Activated T-cell treated with anti-CD3 and anti-CD28 coated beads, Interleukin-2, amount 50 U/mL, for 72 hours (primary cell): ENCODE measurements around the gene LNX2. TPM values are rescaled to one million over a fixed set of nuclear protein-coding genes. Genes with fewer than 3 reads are reported as not detected.
A peak's percentile ranks its signal among the peaks of the same experiment; 100 is the strongest.

Experiments used
- ATAC-seq, 2 donors: fragments of 150-1000 bp; cut with Tn5 transposase; replicated peaks in 1 of 2; 2 replicates each; pipeline ENCODE4 v1.10.0; 2021; ENCODE audit warnings: moderate library complexity in 2 of 2, mild to moderate bottlenecking in 1 of 2
- DNase-seq, 2 donors: peaks; one replicate each; pipeline ENCODE4 v3.0.0; 2021 to 2022; ENCODE audit warnings: mixed read lengths in 1 of 2
- H3K27ac Mint-ChIP-seq: one replicate; pipeline ENCODE4 v1.8.0; 2022; ENCODE audit warnings: mild to moderate bottlenecking, moderate library complexity, mixed read lengths
- H3K27me3 Mint-ChIP-seq: one replicate; pipeline ENCODE4 v1.8.0; 2022; ENCODE audit warnings: low read depth, mixed read lengths
- H3K36me3 Mint-ChIP-seq, 2 donors: one replicate each; pipeline ENCODE4 v1.8.0; 2022; ENCODE audit warnings: mixed read lengths in 2 of 2, mild to moderate bottlenecking in 1 of 2; ENCODE audit not compliant: insufficient read depth in 2 of 2
- H3K4me1 Mint-ChIP-seq: one replicate; pipeline ENCODE4 v1.8.0; 2022; ENCODE audit warnings: low read depth, mixed read lengths
- H3K4me3 Mint-ChIP-seq, 2 donors: one replicate each; pipeline ENCODE4 v1.8.0; 2022; ENCODE audit warnings: mild to moderate bottlenecking in 2 of 2, mixed read lengths in 2 of 2, moderate library complexity in 2 of 2
- H3K9me3 Mint-ChIP-seq, 2 donors: one replicate each; pipeline ENCODE4 v1.8.0; 2022; ENCODE audit warnings: mixed read lengths in 2 of 2
- total RNA-seq, 2 donors: library from RNA; stranded (reverse); gene quantifications; one replicate each; pipeline ENCODE4 v1.2.3, GENCODE V29; 2022

The LNX2 gene
- 1 to 10 TPM; 6.5 to 7.2 TPM for total RNA-seq

DNA sequence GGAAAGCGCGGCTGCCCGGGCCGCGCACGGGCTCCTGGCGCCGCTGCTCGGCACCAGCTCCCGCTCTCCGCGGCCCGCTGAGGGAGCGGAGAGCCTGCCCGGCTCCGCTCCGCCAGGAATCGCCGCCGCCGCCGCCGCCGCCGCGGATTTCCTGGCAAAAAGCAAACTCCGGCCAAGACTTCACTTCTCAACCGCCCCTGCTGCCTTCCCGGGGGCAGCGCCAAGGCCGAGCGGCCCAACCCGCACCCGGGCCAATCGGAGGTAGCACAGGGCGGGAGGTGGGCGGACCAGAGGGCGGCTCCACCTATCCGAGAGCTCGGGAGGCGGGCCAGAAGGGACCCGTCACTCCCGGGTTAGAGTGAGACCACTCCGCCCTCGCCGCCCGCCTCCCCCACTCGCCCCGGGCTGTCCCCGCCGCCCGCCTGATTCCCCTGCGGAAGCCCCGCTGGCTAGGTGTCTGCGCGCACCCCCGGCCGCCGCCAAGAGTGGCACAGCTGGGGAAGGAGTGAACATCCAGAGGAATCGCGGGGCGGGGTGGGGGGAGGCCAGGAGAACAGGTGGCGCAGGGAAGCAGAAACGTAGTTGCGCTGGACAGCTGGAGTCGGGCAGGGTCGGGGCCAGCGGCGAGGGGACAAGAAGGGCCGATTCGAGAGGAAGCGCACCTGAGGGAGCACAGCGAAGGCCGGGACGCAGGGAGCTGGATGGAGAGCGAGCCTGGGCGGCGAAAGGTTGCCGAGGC, at the start of gene LNX2:
Gene LNX2 (minus strand): TSS at position 153 of the 739 bp plus-strand sequence. CDS start 38,826 bp downstream, outside the sequence.
- no peaks in the 10 kb centered on the region for H3K9me3 Mint-ChIP-seq
- DNase-seq (peak; percentile 98 to 99), ATAC-seq (peak; percentile 90 to 92)
- H3K27ac Mint-ChIP-seq, result peak within 1 kb of the TSS; percentile 89
- H3K36me3 Mint-ChIP-seq, result peaks cover 16 to 18% of the 10 kb centered on the region in 2 donors
- peaks cover 63% of the 10 kb centered on the region for H3K4me1 Mint-ChIP-seq
- no peaks in the 10 kb centered on the region for H3K27me3 Mint-ChIP-seq
- peak within 1 kb of the TSS; percentile 93 to 94 for H3K4me3 Mint-ChIP-seq

DNA sequence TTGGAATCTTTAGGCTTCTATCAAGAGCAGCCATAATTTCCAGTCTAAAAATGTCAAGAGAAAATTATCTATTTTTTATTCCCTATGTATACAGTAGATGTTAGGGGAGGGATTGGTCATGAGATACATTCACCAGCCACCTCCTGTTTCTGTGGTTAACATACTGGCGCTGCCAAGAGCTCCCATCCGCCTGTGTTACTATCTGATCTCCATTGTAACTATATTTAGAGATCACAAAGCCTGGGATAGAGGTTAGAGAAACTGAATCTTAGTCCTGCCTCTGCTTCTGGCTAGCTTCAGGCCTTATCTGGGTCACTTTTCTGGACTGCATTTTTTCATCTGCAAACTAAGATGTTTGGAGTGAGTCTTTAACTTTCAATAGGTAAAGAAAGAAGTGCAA, 47.6 kb upstream of the LNX2 start:
- Mint-ChIP-seq H3K4me3 (no peak overlapping the region), H3K9me3 (peaks cover 0 to 2% of the 10 kb centered on the region in 2 donors), H3K36me3 (peaks cover 0 to 6% of the 10 kb centered on the region in 2 donors), H3K4me1 (no peaks in the 10 kb centered on the region), H3K27ac (no peak overlapping the region), H3K27me3 (no peaks in the 10 kb centered on the region)
- no peak for DNase-seq
- no peak for ATAC-seq

- Mint-ChIP-seq H3K36me3 (peaks cover 0 to 6% of the 10 kb centered on the region in 2 donors), H3K9me3 (no peaks in the 10 kb centered on the region), H3K27me3 (no peaks in the 10 kb centered on the region), H3K4me3 (no peak overlapping the region), H3K4me1 (no peaks in the 10 kb centered on the region), H3K27ac (no peak overlapping the region)
- no peak for DNase-seq
- ATAC-seq, result no peak
Measured at GRCh38 chr13:27666951-27667350, 46.6 kb upstream of the LNX2 start.

DNA sequence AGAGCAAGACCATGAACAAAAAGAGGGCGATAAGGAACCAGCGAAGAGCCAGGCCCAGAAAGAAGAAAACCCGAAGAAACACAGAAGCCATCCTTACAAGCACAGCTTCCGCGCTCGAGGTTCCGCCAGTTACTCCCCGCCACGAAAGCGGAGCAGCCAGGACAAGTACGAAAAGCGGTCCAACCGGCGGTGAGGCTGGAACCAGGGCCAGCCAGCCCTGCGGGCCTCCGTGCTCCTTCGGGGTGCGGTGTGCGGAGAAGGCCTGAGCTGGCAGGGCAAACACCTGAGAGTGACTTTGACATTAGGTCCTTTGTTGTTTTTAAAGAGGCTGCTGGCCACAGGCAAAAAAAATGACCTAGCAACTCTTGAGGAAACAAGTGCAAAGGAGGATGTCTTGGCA, 45.4 kb upstream of the LNX2 start:
- no peaks in the 10 kb centered on the region for H3K9me3 Mint-ChIP-seq
- H3K27ac Mint-ChIP-seq, result no peak overlapping the region

GRCh38 chr13:27665333-27665732, 45.0 kb upstream of the LNX2 start:
- no peaks in the 10 kb centered on the region for H3K9me3 Mint-ChIP-seq
- H3K27me3 Mint-ChIP-seq, result no peaks in the 10 kb centered on the region
- H3K27ac Mint-ChIP-seq, result no peak overlapping the region
- no peak for ATAC-seq
- H3K36me3 Mint-ChIP-seq, result peaks cover 0 to 5% of the 10 kb centered on the region in 2 donors
- no peak for DNase-seq
- no peak overlapping the region for H3K4me3 Mint-ChIP-seq
- H3K4me1 Mint-ChIP-seq, result peaks cover 4% of the 10 kb centered on the region

More for the DNA sequence above, 45.4 kb upstream of the LNX2 start:
- peaks cover 2% of the 10 kb centered on the region for H3K4me1 Mint-ChIP-seq
- no peak for ATAC-seq
- DNase-seq, result no peak
- H3K27me3 Mint-ChIP-seq, result no peaks in the 10 kb centered on the region
- peaks cover 0 to 5% of the 10 kb centered on the region in 2 donors for H3K36me3 Mint-ChIP-seq
- no peak overlapping the region for H3K4me3 Mint-ChIP-seq

DNA sequence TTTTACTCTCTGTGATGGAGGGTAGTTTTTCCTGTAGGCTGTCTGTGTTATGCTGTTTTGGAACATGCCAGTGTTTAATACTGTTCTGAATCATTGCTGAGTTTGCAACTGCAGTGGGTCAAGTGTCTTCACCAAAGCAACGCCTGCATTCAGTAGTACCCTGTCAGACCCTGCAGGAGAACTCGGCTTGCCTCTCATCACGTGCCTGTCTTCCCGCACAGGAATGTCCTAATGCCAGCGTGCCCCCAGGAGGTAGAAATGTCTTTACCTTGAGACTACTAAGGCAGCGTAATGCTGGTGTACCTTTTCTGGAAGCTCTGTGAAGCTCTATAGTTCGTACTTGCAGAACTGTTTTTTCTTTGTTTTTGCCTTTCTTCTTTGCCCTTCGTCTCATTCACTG, 43.6 kb upstream of the LNX2 start:
- Mint-ChIP-seq H3K9me3 (no peaks in the 10 kb centered on the region), H3K27me3 (no peaks in the 10 kb centered on the region), H3K36me3 (peaks cover 1 to 5% of the 10 kb centered on the region in 2 donors), H3K4me1 (peaks cover 4% of the 10 kb centered on the region), H3K27ac (peak overlapping the region; percentile 21), H3K4me3 (no peak overlapping the region)
- DNase-seq (no peak), ATAC-seq (no peak)

GRCh38 chr13:27662738-27663470, 42.6 kb upstream of the LNX2 start:
- no peaks in the 10 kb centered on the region for H3K27me3 Mint-ChIP-seq
- H3K27ac Mint-ChIP-seq, result no peak overlapping the region
- no peak overlapping the region for H3K4me3 Mint-ChIP-seq
- H3K36me3 Mint-ChIP-seq, result peaks cover 1 to 5% of the 10 kb centered on the region in 2 donors
- peaks cover 4% of the 10 kb centered on the region for H3K4me1 Mint-ChIP-seq
- ATAC-seq, result no peak
- no peak for DNase-seq
- no peaks in the 10 kb centered on the region for H3K9me3 Mint-ChIP-seq

DNA sequence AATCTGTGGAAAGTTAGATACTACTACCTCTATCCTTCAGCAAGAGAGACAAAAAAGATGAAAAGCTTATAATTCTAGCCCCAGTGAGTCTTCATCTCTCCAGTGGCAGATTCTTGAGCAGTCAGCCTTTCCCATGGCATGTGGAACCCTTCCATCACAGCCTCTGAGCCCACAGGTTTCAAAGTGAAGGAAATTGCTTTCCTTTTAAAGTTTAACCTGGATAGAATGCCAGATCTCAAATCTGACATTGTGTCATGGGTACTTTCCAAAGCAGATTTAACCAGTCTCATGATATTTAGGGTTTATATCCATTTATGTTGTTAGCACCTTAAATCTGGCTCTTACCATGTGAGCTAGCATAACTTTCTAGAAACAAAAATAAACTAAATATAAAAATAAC, 40.7 kb upstream of the LNX2 start:
- Mint-ChIP-seq H3K36me3 (peaks cover 1 to 9% of the 10 kb centered on the region in 2 donors), H3K4me3 (no peak overlapping the region), H3K27me3 (no peaks in the 10 kb centered on the region), H3K9me3 (no peaks in the 10 kb centered on the region), H3K4me1 (peaks cover 4% of the 10 kb centered on the region), H3K27ac (no peak overlapping the region)
- no peak for ATAC-seq
- no peak for DNase-seq

- Mint-ChIP-seq H3K27me3 (no peaks in the 10 kb centered on the region), H3K36me3 (peaks cover 1 to 9% of the 10 kb centered on the region in 2 donors), H3K4me1 (peaks cover 4% of the 10 kb centered on the region), H3K27ac (no peak overlapping the region), H3K4me3 (no peak overlapping the region), H3K9me3 (no peaks in the 10 kb centered on the region)
- no peak for ATAC-seq
- DNase-seq, result no peak
Measured at GRCh38 chr13:27660511-27660910, 40.2 kb upstream of the LNX2 start.

GRCh38 chr13:27659145-27659865, 39.0 kb upstream of the LNX2 start:
- no peaks in the 10 kb centered on the region for H3K9me3 Mint-ChIP-seq
- ATAC-seq, result no peak
- peaks cover 1 to 6% of the 10 kb centered on the region in 2 donors for H3K36me3 Mint-ChIP-seq
- H3K27ac Mint-ChIP-seq, result no peak overlapping the region
- H3K27me3 Mint-ChIP-seq, result no peaks in the 10 kb centered on the region
- H3K4me3 Mint-ChIP-seq, result no peak overlapping the region
- peaks cover 4% of the 10 kb centered on the region for H3K4me1 Mint-ChIP-seq
- DNase-seq, result no peak

DNA sequence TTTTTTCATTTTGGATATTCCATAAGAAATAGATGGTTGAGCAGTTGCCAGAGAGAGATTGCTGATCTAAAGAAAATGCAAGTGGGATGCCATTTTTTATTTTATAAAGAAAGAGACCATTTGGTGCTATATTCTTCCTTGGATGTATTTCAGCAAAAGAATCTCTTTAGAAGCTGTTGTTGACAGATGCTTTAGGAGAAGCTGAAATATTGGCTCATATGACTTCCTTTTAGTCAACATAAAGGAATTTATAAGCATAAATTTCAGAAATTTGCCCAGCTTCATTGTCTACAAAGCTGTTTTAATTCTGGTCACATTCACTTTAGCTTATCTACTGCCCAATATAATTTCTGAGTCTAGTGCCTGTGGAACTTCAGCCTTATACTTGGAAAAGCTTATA, 38.2 kb upstream of the LNX2 start:
- no peak for ATAC-seq
- Mint-ChIP-seq H3K27me3 (no peaks in the 10 kb centered on the region), H3K4me1 (peaks cover 4% of the 10 kb centered on the region), H3K27ac (no peak overlapping the region), H3K36me3 (peaks cover 1 to 8% of the 10 kb centered on the region in 2 donors), H3K9me3 (no peaks in the 10 kb centered on the region), H3K4me3 (no peak overlapping the region)
- no peak for DNase-seq

DNA sequence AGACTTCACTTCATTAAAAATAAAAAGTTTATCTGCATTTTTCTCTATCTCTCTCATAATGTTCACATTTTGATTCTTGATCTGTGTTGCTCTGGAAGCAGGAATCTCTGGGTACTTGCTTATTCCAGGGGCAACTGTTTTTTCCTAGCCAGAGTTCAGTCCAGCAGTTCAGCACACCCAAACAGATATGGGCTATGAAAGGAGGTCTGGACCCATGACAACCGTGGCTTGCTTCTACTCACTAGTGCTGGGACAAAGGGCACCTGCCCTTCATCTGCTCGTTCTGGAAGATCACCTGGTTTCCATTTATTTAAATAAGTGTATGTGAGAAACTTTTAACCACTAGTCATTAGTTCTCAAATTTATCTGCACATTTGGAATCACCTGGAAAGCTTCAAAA, 37.4 kb upstream of the LNX2 start:
- Mint-ChIP-seq H3K27ac (no peak overlapping the region), H3K9me3 (no peaks in the 10 kb centered on the region), H3K4me1 (peaks cover 4% of the 10 kb centered on the region), H3K36me3 (peaks cover 1 to 8% of the 10 kb centered on the region in 2 donors), H3K27me3 (no peaks in the 10 kb centered on the region), H3K4me3 (no peak overlapping the region)
- DNase-seq (no peak), ATAC-seq (no peak)

DNA sequence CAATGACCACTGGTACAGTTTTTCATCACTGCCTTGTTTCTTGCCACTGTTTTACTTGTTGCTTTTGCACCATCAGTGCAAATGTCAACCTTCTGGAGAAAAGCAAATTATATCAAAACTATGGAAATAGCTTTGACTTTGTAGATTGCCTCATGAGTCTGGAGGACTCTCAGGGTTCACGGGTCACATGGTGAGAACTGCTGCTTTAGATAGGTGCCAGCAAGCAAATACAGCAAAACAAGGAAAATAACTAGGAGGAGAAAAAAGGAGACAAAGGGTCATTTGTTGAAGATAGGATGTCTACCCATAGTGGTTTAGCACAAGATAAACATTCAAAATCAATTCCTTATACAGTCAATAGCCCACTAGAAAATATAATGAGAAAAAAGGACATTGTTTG, 34.5 kb upstream of the LNX2 start:
- ATAC-seq, result no peak
- Mint-ChIP-seq H3K9me3 (peaks cover 0 to 7% of the 10 kb centered on the region in 2 donors), H3K27ac (no peak overlapping the region), H3K4me3 (no peak overlapping the region), H3K36me3 (peaks cover 13 to 25% of the 10 kb centered on the region in 2 donors), H3K27me3 (no peaks in the 10 kb centered on the region), H3K4me1 (no peaks in the 10 kb centered on the region)
- no peak for DNase-seq
